Stimulated activated CD4-positive, alpha-beta T cell treated with anti-CD3 and anti-CD28 coated beads, Interleukin-2, amount 100 ng/mL, for 4 hours (primary cell): ENCODE data around the gene PMS1.
"Not testable (repeated sequence)": the region's sequence is repeated elsewhere in the genome, so short reads cannot be mapped to it uniquely, and the experiment has no call there.

ENCODE experiments used
- DNase-seq: peaks from one replicate; pipeline ENCODE4 v3.0.0-alpha.2; 2020; ENCODE audit warnings: low read depth

PMS1 gene

DNA sequence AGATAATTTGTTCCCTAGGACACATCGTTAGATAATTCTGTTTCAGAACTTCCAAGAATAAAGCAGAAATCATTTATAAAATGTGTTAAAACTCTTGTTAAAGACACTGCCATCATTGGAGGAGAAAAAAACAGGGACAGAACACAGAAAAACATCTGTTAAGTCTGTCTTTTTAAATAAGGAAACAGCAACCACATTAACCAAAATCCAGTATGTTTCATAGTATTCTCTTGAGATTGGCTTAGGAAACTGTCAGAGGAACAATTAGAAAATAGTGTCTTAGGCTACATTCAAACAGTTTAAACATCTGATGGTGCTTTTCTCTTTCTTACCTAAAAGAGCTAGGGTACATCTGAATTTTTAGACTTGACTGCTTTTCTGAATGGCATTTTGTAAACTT, 81.6 kb downstream of the PMS1 start:
- no peak for DNase-seq

DNA sequence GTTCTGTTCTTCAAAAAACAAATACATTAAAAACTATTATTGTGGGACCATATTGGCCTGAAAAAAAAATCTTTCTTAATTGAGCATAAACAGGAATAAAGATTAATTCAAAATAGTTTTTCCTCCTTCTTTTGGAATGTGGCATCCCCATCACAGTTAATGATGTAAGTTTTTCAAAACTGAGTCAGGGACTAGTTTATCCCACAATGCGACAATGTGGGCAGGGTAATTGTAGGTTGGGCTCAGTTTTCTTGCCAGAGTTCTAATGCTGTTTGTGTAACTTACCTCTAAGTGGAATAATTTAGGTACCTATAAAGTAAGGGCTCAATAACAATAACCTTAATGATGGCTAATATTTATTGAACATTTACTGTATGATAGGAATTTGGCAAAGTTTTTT, 82.0 kb downstream of the PMS1 start:
- DNase-seq: no peak

DNA sequence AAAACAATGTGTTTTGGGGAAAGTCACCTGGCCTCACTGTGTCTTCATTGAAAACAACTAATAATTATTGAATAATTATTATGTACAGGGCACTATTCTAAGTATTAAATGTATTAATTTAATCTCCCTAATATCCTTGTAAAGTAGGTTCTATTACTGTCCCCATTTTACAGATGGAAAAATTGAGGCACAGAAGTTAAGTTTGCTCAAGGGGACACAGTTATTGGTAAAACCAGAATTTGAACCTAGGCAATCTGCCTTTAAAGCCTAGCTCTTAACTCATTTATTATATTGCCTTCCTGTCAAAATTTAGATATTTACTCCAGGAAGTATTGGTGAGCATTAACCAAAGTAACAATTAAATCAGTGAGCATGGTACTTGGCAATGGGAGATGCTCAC, 84.6 kb downstream of the PMS1 start:
- DNase-seq: no peak

DNA sequence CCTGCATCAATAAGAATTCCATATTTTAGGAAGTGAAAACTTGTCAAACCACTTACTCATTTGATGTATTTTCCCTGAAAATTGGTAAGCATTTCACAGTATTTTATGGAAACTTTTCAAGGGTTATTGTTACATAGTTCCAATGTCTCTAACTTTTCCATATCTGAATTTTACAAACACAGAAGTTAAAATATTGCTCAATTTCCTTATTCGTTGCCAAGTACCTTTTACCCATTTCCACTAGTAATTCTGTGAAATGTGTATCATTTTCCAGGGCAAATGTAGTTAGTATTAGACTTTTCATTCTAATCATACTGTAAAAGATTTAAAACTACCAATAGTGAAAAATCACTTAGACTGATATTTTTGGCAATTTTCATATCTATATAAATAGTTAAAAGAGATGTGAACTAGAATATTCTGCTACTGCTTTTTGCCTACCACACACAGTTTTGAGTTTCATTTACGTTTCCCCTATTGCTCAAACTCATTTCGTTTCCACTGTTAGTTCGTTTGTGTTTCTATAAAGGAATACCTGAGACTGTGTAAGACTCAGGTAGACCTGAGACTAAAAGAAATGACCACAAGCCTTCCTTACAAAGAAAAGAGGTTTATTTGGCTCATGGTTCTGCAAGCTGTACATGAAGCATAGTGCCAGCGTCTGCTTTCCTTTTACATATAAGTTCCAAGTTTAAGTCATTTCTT, 86.3 kb downstream of the PMS1 start:
- DNase-seq: no peak

DNA sequence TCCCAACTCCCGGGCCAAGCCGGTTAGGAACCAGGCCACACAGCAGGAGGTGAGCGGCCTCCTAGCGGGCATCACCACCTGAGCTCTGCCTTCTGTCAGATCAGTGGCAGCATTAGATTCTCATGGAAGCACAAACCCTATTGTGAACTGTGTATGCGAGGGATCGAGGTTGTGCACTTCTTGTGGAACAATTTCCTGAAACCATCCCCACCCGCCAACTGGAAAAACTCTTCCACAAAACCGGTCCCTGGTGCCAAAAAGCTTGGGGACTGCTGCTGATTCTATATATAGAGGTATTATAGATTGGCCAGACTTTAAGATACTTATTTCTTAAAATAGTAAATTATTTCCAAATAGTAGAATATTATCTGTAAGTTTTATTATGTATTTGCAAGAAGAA, 89.4 kb downstream of the PMS1 start:
- DNase-seq: no peak

DNA sequence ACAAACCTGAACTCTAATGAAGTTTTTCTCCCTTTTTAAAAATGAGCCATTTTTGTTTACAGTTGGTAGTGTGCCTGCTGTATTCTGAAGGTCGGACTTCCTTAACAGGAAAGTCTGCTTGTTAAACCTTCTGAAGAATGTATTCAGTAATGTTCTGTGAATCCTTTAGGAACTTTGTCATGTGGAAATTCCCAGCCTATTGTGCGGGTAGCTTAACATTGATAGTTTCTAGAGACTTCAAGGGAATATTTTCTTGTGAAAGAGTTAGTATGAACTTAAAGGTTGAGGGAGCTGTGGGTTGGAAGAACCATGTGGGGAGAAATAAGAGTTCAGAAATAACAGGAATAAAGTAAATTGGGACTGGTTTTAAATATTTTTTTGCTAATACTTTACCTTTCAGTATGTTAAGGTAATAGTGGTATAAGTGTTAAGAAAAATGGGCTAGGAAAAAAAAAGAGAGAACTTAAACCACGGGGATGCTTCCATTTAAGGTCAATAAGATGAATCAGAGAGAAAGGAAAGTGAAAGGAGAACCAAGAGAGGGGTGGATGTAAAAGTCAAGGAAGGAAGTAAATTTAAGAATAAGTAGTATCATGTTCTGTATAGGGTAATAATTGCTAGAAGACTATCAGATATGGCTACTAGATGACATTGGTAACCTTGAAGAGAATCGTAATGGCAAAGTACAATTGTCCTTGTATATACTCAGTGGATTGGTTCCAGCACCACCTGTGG, 90.5 kb downstream of the PMS1 start:
- no peak for DNase-seq

DNA sequence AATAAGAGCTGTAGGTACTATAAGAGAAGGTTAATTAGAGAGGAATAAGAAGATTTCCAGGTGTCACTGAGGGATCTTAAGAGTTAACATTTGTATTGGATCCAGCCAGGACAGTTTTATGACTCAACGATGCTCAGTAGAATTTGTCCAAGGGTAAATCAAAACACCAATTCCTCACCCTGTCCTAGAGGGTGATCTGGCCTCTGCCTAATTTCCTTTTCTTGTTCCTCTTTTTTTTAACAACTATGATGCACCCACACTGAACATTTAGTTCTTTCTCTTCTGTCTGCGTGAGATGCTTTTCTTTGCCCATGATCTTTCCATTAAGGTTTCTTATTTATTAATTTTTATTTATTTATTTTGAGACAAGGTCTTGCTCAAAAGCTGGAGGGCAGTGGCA, 92.0 kb downstream of the PMS1 start:
- DNase-seq: no peak

DNA sequence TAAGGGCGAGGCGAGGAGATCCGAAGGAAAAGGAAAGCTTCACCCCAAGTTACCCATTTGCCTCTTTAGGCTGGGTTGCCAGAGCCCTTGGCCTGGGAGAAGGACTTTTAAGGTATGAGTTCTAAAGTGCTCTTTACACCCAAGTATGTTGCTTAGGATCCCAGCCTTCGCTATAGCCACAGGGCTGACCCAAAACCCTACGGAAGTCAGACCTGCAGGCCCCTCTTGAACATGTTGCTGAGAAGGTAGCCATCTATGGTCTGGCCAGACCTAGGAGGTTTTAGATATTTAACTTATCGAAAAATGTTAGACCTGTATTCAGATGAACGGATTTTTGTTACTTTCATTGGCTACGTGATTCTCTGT, 95.4 kb downstream of the PMS1 start:
- DNase-seq: no peak

DNA sequence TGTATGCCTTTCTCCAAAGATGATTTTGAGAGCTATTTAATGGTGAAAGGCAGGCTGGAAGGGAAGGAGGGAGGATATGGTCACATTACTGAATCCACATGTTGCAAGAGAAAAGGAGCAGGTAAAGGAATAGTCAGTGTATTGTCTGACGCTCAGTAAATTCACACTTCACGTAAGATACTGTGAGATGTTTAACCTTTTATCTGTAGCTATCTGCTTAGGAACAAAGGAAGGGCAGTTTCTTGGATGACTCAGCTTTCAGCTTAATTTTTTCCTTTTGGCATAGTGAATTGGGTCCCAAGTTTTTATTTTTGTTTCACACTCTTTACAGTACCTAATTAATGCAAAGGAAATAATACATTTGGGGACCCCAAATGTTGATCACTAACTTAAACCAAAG, 96.2 kb downstream of the PMS1 start:
- DNase-seq: no peak

DNA sequence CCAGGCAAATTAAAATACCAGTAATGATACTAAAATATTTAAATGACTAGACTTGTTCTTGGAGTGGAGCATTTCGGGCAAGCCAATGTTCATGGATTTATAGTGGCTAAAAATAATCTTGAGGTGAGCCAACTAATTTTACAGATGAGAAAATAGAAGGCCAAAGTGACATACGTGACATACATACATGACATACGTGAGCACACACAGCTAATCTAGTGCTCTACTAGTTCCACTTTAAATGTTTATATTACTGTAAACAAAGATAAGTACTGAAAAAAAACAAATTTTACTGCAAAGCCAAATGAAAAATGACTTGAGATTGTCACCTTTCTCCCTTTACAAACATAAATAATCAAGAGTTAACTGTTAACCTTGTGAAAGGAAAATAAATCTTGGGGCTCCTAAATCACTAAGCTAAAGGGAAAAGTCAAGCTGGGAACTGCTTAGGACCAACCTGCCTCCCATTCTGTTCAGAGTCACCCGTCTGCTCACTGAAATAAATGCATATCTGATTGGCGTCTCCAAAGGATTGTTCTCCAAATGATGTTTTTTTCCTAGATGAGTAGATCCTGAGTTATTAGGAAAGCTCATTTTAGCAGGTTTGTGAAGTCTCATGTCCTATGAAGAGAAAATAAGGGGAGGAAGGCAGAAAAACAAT, 96.7 kb downstream of the PMS1 start:
- DNase-seq: no peak

DNA sequence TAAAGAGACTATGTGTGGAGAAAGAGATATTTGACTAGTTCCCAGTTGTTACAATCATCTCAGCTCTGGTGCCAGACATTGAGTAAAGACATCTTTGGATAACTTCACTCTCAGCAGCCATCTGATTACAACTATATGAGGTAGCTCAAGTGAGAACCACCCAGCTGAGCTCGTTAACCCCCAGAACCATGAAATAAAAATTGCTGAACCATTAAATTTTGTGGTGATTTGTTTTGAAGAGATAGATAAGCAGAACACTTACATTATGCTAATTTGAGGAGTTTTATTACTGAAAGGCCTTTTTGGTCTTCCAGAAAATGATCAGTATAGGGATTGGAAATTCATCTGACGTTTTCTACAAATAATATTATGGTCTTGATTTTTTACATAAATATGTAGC, 101.1 kb downstream of the PMS1 start:
- DNase-seq: no peak

DNA sequence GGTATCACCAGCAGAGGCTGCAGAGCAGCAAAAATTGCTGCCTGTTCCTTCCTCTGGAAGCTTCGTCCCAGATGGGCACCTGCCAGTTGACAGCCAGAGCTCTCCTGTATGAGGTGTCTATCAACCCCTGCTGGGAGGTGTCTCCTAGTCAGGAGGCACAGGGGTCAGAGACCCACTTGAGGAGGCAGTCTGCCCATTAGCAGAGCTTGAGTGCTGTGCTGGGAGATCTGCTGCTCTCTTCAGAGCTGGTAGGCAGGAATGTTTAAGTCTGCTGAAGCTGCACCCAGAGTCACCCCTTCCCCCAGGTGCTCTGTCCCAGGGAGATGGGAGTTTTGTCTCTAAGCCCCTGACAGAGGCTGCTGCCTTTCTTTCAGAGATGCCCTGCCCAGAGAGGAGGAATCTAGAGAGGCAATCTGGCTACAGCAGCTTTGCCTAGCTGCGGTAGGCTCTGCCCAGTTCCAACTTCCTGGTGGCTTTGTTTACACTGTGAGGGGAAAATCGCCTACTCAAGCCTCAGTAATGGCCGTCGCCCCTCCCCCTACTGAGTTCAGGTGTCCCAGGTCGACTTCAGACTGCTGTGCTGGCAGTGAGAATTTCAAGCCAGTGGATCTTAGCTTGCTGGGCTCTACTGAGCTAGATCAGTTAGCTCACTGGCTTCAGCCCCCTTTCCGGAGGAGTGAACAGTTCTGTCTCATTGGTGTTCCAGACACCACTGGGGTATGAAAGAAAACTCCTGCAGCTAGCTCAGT, 108.5 kb downstream of the PMS1 start:
- DNase-seq: not testable (repeated sequence)

DNA sequence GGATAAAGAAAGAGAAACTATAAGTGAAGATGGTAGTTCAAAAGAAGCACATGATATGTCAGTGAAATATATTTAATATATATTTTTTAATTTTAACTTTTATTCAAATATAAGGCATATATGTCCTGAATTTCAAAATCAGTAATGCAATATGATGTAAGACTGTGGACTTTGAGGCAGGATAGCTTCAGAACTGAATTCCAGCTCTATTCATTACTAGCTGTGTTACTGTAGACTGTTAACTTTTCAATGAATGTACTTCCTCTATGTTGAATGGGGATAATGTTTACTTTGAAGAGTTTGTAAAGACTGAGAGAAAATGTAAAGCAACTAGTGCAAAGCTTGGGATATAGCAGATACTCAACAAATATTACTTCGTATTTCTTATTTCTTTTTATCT, 112.6 kb downstream of the PMS1 start:
- no peak for DNase-seq

DNA sequence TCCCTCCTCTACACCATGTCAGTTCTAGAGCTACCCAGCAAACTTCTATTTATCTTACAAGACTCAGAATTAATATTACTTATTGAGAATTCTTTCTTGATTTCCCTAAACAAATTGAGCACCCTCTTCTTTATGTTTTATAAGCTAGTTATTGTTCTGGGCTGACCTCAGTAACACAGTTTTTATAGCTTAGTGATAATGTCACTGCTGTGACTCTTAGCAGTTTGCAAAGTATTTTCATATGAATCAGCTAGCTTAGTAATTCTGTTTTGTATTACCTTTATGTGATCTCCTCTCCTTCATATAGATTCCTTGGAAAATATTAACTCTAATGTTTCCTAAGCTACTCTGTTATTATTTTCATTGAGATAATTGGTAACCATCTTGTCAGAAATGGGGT, 114.9 kb downstream of the PMS1 start:
- DNase-seq: no peak

DNA sequence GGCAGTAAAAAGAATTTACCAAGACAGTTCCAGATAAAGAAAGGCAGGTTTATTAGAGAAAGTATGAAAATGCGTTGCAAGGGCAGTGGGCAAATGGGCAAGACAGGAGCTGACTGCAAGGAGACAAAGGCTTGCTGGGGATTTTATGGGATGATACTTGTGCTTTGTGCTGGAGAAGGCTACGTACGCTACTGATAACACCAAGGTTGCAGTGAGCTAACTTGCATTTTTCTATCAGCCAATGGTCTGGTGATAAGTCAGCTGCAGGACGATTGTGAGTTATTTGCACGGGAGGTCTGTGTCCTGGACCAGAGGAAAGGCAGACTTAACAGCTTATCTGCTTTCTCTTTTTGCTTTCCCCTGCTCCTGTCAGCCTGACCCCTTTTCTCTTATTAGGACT, 116.5 kb downstream of the PMS1 start:
- DNase-seq: no peak

DNA sequence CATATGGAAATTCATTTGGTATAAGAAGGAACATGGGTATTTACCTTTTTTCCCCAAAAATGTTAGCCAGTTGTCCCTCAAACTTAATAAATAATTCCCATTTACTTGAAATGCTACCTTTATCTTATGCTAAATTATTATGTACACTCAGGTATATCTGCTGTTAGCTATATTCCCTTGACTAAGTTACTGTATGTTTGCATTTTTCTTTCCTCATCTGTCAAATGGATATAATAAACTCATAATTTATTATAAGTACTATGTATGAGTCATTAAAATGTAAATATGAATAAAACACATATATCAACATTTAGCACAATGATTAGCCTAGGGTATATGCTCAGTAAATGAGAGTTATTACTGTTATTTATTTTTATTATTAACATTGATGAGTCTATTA, 117.4 kb downstream of the PMS1 start:
- DNase-seq: no peak

DNA sequence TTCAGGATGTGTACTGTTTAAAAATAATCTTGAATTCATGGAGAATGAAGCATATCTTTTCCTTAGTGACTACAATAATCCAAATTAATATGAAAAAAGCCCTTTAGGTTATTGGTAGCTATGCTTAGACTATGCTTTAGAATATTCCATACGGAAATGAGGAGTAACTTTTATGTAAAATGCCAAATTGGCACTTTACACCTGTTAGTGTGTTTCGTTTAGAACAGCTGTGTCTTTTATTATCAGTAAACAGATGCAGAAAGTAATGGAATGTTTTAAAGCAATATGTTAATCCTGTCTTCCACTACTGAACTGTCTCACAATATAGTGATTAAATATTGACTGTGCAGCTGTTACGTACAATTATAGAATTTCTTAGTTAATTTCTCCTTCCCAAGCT, 129.6 kb downstream of the PMS1 start:
- no peak for DNase-seq

DNA sequence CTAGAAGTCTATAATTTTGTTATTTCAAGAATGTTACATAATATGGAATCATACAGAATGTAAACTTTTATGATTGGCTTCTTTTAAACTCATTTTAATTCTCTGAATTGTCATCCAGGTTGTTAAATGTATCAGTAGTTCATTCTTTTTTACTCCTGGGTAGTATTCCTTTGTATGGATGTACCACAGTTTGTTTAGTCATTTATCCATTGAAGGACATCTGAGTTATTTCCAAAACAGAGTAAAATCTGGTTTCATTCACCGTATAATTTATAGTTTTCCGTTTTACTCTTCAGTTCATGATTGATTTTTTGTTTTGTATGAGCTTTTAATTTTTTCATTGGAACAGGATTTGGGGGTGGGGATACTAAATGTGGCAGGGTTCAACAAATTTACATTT, 132.4 kb downstream of the PMS1 start:
- DNase-seq: no peak
